Erythroblast (primary cell): ENCODE results near the gene NOL9.

ENCODE experiments used
- DNase-seq, 2 experiments: peaks; one replicate each; lab custom pipeline; 2025; lab: John Stamatoyannopoulos, UW
- GATA1 ChIP-seq: IDR thresholded peaks from 2 replicates; pipeline ENCODE4 v1.6.1; 2011; ENCODE audit warnings: low read depth, mild to moderate bottlenecking, control low read depth, low read length, moderate library complexity
- POLR2A ChIP-seq: IDR thresholded peaks from 2 replicates; pipeline ENCODE4 v1.6.1; 2011; ENCODE audit warnings: mild to moderate bottlenecking, low read length

Gene NOL9

DNA sequence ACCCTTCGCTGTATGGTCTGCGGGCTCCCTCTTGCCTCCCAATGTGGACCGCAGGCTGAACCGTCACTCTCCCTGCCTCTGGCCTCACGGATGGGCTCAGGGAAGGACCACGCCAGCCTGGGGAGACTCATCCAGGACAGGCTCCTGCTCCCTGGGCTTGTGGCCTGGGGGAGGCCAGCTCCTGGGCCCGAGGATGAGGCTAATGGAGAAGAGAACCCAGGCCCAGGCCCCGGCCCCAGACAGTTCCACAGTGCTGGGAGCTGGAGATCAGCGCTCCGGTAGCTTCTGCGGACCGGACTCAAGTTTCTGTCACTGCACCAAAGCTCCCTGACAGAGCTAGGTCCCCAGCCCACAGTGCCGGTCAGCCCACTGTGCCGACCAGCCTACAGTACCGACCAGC is 49.4 kb downstream of the NOL9 start:
- TF ChIP-seq POLR2A: no peak
- TF ChIP-seq GATA1: no peak
- DNase-seq: no peak

DNA sequence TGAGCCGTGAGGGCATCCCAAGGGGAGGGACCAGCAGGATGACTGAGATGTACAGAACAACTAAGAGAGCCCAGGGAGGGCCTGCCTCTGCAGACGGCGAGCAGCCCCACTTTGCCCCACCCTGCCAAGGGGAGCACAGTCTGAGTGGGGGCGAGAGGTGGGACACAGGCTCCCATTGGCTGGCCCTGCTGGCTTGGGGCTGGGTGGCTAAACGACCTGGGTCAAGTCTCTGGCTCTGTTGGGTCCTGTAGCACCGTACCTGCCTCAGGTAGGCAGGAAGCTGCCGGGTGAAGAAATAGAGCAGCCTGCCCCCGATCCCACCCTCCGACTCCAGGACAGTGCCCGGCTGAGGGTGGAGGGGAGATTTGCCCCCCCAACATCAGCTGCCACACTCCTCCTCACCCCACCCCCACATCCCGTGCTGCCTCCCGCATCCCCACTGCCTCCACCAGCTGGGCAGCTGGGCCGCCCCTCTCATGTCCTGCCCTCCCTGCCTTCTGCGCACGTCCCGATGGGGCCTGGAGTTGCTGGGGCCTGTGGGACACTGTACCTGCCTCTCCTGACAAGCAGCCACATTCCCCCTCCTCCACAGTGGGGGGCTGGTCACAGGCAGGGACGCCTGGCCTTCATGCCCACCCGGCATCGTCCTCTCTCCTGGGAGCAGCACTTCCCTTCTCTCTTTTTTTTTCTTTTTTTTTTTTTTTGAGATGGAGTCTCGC is 50.3 kb downstream of the NOL9 start:
- no peak for DNase-seq
- TF ChIP-seq GATA1: no peak
- no peak for TF ChIP-seq POLR2A

DNA sequence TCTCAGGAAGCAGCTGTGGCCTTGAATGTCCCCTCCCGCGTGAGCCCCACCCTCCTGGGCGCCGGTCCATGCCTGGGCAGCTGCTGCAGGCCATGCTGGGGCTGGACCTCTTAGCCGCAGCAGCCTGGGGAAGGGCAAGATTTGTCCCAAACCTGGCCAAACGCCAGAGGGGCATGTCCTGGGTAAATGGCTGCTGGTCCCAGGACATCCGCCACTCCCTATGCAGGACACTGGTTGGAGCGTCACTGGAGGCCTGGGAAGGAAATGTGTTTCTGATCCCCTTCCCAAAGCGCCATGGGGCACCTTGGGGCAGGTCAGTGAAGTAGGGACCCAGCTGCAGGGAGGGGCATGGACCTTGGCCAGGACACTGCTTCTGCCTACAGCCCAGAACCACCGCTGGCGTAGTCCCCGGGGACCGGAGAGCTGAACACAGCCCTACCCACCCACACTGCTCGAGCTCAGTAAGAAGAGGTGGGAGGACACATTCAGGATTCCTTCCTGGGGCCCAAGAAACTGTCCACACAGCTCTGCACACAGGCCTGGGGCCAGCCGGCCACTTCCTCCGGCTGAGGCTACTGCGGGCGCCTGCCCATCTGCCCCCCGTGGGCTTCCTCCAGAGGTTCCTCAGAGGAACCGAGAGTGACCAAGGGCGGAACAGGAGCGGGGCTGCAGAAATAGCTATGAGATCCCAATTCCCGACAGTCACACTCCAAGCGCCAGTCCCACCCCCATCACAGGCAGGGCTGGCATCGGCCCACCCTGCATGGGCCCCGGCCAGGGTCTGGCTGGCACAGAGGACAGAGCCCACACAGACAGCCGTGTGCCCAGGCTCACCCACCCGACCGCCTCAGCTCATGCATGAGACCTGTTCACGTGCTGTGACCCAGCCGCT is 52.1 kb downstream of the NOL9 start:
- TF ChIP-seq GATA1 (no peak), POLR2A (no peak)
- DNase-seq: no peak

DNA sequence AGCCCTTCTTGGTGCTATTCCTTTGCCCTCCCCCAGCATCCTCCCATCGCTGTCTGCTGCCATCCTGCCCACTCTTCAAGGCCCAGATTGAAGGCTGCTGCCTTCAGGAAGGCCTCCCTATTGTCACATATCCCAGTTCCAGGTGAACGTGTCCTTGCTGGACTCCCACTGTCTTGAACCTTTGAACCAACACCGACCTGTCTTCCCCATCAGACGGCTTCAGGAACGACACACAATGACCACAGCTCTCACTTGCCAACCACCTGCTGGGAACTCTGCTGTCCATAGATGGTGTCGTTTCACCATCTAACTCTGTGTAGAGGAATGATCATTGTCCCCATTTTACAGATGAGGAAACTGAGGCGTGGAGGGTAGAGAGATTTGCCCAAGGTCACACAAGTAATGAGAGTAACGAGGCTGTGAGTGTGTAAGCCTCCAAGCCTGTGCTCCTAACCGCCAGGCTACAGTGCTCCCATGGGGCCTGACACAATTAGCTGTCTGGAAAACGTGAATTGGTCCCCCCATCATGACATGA is 53.0 kb downstream of the NOL9 start:
- TF ChIP-seq GATA1: no peak
- TF ChIP-seq POLR2A: no peak
- DNase-seq: no peak

DNA sequence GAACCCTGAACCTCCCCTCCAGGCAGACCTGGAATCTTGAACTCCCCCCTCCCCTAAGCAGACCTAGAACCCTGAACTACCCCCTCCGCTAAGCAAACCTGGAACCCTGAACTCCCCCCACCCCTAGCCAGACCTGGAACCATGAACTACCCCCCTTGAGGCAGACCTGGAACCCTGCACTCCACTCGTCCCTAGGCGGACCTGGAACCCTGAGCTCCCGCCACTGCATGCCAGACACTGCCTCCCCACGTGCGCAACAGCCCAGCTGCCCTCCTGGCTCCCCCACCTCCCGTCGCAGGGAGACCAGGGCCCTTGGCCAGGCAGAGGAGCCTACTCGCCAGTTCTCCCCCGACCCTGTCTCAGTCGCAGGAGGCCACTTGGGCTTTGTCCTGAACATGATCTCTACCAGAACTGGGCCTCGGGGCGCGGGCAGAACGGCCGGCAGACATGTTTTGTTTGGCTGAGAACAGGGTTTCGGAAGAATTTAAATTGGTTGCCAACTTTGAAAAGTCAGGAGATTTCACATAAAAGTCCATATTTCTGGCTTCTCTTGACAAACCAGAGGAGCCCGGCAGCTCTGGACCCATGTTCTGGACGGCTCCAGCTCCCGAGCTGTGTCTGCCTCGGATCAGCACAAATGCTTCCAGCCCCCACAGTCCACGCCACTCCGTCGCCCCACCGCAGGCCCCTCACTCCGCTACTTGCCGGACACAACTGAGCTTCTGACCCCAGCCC is 53.6 kb downstream of the NOL9 start:
- TF ChIP-seq GATA1 (no peak), POLR2A (no peak)
- no peak for DNase-seq

DNA sequence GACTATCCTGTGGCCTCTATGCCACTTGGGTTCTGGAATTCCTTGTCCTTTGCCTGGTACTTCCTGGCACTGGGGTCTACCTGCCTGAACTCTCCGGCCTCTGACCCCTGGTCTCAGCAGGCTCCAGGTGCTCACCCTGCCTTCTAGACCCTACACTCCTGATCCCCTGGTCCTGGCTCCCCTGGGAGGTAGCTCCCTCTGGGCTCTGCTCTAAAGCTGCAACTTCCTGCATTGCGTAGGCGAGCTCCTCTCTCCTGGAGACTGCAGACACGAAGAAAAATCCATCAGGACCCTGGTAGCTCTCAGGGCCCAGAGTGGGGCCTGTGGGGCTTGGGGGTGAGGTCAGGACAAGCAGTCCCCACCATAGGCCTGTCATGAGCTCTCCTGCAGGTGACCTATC is 55.0 kb downstream of the NOL9 start:
- TF ChIP-seq GATA1 (no peak), POLR2A (no peak)
- no peak for DNase-seq

DNA sequence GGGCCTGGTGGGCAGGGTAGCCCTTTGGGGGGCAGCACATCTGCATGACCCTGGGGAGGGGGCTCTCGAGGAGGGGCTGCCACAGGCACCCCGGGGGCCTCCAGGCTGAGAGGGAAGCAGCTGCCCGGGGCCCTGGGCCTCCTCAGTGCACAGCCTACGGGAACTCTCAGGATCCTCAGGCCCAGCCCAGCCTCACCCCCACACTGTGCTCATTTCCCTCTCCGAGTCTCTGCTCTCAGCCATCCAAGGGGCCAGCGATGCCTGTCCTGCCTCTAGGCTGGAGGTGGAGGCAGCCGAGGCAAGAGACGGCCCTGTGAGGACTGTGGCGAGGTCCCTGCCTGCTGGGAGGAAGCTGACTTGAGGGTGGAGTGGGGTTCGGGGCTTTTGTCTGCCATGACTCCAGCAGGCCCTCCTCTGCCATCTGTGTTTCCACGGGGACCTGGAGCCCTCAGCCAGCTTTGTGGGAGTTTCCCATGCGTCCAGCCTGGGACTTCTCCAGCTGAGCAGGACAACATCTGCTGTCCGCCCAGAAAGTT is 55.7 kb downstream of the NOL9 start:
- TF ChIP-seq GATA1 (no peak), POLR2A (no peak)
- no peak for DNase-seq

DNA sequence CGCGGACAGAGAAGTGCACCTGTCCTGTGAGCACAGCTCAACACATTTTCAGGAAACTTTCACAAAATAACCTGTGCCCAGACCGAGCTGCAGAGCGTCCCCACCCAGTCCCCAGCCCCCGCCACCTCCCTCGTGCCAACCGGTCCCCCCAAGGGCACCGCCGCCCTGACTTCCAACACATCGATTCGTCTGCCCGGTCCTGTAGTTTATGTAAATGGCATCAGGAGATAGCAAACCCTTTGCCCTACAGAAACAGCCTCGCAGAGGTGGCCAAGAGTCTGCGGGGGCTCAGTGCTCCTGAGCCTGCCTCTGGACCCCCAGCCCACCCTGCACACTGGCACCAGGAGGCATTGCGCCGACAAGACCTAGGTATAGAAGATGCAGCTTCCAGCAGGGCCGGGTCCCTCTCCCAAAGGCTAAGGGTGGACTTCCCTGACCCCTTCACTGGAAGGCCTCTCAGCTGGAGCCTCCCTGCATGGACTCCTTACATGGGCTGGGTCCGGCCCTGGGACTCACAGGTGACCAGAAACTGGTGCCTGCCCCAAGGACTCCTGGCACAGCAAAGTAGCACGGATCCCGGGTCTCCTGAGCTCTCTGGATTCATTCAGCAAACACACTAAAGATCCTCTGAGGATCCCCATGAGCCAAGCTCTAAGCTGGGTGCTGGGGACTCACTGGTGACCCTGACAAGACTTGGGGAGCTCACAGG is 56.3 kb downstream of the NOL9 start:
- no peak for DNase-seq
- TF ChIP-seq GATA1 (no peak), POLR2A (no peak)

DNA sequence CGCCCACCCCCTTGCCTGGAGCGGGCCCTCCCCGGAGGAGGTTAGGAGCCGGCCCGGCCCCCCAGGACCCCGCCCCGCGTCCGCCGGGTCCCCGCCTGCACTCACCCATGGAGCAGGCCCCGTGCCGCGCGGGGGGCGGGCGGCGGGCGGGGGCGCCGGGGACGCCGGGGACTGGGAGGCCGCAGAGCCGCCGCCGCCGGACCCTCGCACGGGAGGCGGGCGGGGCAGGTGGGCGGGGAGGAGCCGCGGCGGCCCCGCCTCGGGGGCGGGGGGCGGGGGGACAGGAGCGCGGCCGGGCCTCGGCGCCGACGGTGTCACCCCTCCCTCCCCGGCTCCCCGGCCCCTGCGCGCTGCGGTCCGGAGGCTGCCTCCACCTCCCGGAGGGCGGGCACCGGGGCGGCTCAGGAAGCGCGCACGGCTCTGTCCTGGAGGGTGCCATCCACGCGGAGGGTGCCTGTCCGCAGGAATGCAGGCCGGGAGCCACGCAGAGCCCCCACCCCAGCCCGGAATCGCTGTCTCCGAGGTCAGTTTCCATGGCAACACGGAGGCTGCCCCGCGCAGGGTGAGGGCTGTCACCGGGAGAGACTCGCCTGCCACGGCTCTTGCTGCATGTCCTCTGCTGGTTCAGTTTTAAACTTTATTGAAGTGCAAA is 57.0 kb downstream of the NOL9 start:
- no peak for DNase-seq
- TF ChIP-seq POLR2A (no peak), GATA1 (no peak)

DNA sequence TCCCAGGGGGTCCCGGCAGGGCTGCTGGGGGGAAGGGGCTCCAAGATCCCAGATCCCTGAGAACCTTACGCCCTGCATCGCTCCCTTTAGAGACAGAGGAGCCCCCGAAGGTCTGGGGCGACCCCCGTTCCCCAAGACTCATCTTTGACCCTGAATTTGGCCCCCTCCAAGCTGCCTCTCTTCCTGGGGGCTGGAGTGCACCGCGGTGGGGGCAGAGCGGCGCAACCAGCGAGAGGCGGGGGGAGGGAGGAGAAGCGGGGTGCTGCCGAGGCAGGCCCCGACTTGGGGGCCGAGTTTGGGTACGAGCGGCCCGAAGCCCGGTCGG is 57.5 kb downstream of the NOL9 start:
- DNase-seq: no peak
- TF ChIP-seq POLR2A (no peak), GATA1 (no peak)

DNA sequence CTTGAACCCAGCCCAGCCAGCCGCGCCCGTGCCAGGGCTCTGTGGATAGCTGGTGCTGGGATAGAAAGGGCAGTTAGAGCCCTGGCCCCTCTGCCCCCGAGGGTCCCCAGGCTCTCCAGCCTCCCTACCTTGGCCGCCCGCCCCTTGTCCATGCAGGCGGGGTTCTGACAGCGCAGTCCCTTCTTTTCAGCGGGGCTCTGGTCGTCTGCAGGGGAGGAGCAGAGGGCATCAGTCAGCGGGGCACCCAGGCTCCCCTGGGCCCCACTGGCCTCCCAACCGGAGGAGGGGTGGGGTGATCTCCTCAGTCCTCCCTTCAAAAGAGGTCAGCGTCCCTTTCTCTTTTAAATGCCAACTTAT is 58.0 kb downstream of the NOL9 start:
- TF ChIP-seq POLR2A (no peak), GATA1 (no peak)
- DNase-seq: no peak

DNA sequence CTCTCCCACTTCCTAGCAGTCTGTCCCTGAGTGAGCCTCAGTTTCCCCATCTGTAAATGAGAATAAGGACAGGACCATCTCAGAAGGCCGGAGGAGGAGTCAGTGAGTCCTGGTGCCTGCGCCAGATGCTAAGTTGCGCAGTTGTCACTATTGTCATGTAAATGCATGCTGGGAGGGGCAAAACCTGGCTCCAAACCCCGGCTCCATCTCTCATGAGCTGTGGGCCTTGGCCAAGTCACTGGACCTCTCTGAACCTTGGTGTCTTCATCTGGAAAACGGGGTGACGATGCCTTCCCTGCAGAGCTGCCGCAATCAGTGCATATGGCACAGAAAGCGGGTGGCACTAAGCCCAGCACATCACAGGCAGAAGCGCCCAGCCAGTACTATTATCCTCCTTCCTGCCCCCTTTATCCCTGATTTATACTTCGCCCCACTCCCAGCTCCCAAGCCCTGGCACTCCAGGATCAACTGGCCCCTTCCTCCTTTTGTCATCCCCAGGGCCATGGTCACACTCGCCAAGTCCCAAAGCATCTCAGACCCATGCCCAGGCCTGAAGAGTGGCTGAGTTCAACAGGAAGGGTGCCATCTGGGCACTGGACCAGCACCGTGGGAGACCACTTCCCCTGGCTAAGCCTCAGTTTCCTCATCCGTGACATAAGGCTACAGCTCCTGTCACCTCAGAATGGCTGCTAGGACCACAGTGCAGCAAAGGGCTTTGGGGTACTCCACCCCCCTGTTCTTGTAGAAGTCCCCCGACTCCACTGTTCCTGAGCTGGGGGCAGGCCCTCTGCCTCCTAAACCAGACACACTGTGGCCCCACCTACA is 58.6 kb downstream of the NOL9 start:
- no peak for TF ChIP-seq GATA1
- no peak for TF ChIP-seq POLR2A
- DNase-seq: no peak
